ENCODE results near the gene CSF1. TPM values are rescaled to one million over a fixed set of nuclear protein-coding genes. Genes with fewer than 3 reads are reported as not detected.

Gene CSF1
- total and polyA plus RNA-seq, 2 of the 13 experiments (the other 11 are each of a cell fraction or from before 2014, with no cell fraction given) = 4.6 to 13.3 TPM

GRCh38 chr1:109935451-109935900, 24.8 kb downstream of the CSF1 start (continued):
- no peak for TF ChIP-seq ZNF616 (CRISPR knock-in tag; IDR thresholded peaks at IDR 0.05; ENCODE audit: low read depth)
- TF ChIP-seq MAZ (IDR thresholded peaks at IDR 0.05; ENCODE audit: borderline replicate concordance, low read depth, low read length) = no peak
- no peak for TF ChIP-seq MAZ (CRISPR knock-in tag; IDR thresholded peaks at IDR 0.05; ENCODE audit: low read depth)
- no peak for TF ChIP-seq AKNA (CRISPR knock-in tag; IDR thresholded peaks at IDR 0.05; ENCODE audit: borderline replicate concordance)
- TF ChIP-seq BRD4 (CRISPR knock-in tag; IDR thresholded peaks at IDR 0.05) = no peak
- no peak for TF ChIP-seq ZUFSP (CRISPR knock-in tag; IDR thresholded peaks at IDR 0.05; ENCODE audit: borderline replicate concordance)
- TF ChIP-seq ZNF317 (CRISPR knock-in tag; IDR thresholded peaks at IDR 0.05) = peak; percentile 79; the same call in 1 of the 2 replicates
- TF ChIP-seq ZFY (CRISPR knock-in tag; IDR thresholded peaks at IDR 0.05) = peak; percentile 69
- no peak for TF ChIP-seq NR2F1 (CRISPR knock-in tag; IDR thresholded peaks at IDR 0.05)
- TF ChIP-seq ZNF672 (CRISPR knock-in tag; IDR thresholded peaks at IDR 0.05) = no peak
- no peak for TF ChIP-seq ZNF281 (CRISPR knock-in tag; IDR thresholded peaks at IDR 0.05; ENCODE audit: borderline replicate concordance)
- 0 out of 2 replicates have a peak, but pooled peaks have one; percentile 15 for TF ChIP-seq RBFOX2 (IDR thresholded peaks at IDR 0.05; ENCODE audit: low read depth, low read length)
- no peak for TF ChIP-seq MAFK (conservative IDR thresholded peaks at IDR 0.05 in 1 of 2, IDR thresholded peaks at IDR 0.05 in 1 of 2; ENCODE audit: low read length in 2 of 2)
- no peak; the same call in 1 of the 2 replicates for TF ChIP-seq TFDP2 (CRISPR knock-in tag; IDR thresholded peaks at IDR 0.05)
- TF ChIP-seq KAT2B (IDR thresholded peaks at IDR 0.05; ENCODE audit: borderline replicate concordance, low read depth, low read length) = no peak
- TF ChIP-seq CENPX (CRISPR knock-in tag; IDR thresholded peaks at IDR 0.05) = no peak
- no peak for TF ChIP-seq ATF1 (CRISPR knock-in tag; IDR thresholded peaks at IDR 0.05)
- no peak for TF ChIP-seq MXI1 (IDR thresholded peaks at IDR 0.05; ENCODE audit: borderline replicate concordance, low read depth, low read length)
- TF ChIP-seq TEAD2 (CRISPR knock-in tag; IDR thresholded peaks at IDR 0.05) = no peak
- TF ChIP-seq SRF (IDR thresholded peaks at IDR 0.05; ENCODE audit: low read depth, low read length) = no peak

Data from HepG2 (cell line).